ENCODE data around the gene ETV7.

Gene ETV7

DNA sequence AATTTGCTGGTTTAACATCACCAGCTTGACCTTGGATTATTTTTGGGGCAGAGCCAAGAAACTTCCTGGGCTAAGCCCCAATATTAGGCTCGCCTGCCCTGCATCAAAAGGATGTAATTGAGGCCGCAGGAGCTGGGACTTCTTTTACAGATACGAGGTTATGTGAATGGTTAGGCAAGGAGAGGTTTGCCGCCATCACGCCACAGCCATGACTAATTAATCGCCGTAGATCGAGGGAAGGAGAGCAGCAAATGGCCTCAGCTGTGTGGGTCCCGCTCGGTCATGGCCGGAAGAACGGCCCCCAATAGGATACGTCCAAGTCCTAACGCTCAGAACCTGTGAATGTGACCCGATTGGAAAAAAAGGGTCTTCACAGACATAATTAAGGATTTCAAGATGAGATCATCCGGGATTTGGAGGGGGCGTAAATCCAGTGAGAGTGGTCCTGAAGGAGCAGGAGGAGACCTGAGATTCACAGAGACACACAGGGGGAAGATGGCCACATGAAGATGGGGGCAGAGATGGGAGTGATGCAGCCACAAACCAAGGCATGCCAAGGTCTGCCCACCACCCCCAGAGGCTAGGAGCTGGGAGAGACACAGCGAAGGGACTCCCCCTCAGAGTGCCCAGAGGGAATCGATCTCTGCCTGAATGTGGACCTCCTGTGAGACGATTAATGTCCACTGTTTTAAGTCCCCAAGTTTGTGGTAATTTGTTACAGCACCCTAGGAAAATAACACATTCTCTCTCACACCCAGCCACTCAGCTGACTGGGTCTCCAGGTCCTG lies 40.8 kb downstream of the ETV7 start:
- Histone ChIP-seq H3F3A (ENCODE audit: low read depth) (no peaks in the 10 kb centered on the region), H3K4me1 (ENCODE audit: insufficient read depth, low read length, poor library complexity, severe bottlenecking) (peaks cover 9% of the 10 kb centered on the region), H3K9ac (ENCODE audit: low read depth, low read length, poor library complexity, severe bottlenecking) (no peak overlapping the region), H3K9me3 (ENCODE audit: insufficient read depth, low read depth, low read length) (no peaks in the 10 kb centered on the region), H3K4me2 (ENCODE audit: low read depth, low read length, poor library complexity, severe bottlenecking) (no peak overlapping the region), H3K36me3 (ENCODE audit: insufficient read depth, low read length) (no peaks in the 10 kb centered on the region), H4K20me1 (ENCODE audit: insufficient read depth, low read length, poor library complexity, severe bottlenecking) (no peaks in the 10 kb centered on the region), H2AFZ (ENCODE audit: low read length) (no peak overlapping the region), H3K79me2 (ENCODE audit: insufficient read depth, low read length) (no peaks in the 10 kb centered on the region), H3K4me3 (ENCODE audit: low read length, poor library complexity, severe bottlenecking) (no peak overlapping the region), H3K9me2 (replicated peaks; ENCODE audit: low read depth, low read length) (no peaks in the 10 kb centered on the region), H3K27me3 (ENCODE audit: insufficient read depth, low read length, poor library complexity, severe bottlenecking) (no peaks in the 10 kb centered on the region)
- TF ChIP-seq EZH2phosphoT487 (IDR thresholded peaks at IDR 0.05; ENCODE audit: borderline replicate concordance) = no peak
- TF ChIP-seq, protein P1, sequence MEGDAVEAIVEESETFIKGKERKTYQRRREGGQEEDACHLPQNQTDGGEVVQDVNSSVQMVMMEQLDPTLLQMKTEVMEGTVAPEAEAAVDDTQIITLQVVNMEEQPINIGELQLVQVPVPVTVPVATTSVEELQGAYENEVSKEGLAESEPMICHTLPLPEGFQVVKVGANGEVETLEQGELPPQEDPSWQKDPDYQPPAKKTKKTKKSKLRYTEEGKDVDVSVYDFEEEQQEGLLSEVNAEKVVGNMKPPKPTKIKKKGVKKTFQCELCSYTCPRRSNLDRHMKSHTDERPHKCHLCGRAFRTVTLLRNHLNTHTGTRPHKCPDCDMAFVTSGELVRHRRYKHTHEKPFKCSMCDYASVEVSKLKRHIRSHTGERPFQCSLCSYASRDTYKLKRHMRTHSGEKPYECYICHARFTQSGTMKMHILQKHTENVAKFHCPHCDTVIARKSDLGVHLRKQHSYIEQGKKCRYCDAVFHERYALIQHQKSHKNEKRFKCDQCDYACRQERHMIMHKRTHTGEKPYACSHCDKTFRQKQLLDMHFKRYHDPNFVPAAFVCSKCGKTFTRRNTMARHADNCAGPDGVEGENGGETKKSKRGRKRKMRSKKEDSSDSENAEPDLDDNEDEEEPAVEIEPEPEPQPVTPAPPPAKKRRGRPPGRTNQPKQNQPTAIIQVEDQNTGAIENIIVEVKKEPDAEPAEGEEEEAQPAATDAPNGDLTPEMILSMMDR (conservative IDR thresholded peaks at IDR 0.05; ENCODE audit: low read length) = no peak

DNA sequence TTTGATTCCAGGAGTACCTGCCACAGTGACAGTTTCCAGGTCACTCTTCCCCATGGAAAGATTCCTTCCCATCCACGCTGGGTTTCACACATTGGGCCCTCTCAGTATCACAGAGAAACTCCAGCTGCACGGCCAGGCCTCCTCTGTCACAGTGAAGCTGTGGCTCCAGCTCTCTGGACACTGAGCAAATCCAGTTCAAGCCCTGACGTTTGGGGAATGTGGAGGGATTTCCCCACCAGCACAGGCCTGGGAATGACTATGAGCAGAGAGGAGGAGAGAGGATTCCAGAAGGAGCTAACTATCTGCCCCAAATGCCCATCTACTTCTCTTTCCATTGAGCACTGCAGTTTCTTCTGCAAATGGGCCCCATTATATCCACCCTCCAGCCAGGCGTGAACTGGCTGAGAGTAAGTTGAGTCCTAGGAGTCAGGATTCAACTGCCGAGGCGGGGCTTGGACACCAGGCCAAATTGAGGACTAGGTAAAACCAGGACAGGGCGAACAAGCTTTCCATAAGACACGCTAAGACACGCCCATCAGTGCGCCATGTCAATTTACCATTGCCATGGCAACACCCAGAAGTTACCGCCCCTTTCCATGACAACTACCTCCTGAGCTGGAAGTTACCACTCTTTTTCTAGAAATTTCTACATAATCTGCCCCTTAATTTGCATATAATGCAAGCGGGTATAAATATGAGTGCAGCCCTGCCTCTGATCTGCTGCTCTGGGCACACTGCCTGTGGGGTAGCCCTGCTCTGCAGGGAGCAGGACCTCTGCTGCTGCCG lies 41.6 kb downstream of the ETV7 start:
- Histone ChIP-seq H2AFZ (ENCODE audit: low read length) (no peak overlapping the region), H3K9me3 (ENCODE audit: insufficient read depth, low read depth, low read length) (no peaks in the 10 kb centered on the region), H3K4me3 (ENCODE audit: low read length, poor library complexity, severe bottlenecking) (no peak overlapping the region), H3K27me3 (ENCODE audit: insufficient read depth, low read length, poor library complexity, severe bottlenecking) (no peaks in the 10 kb centered on the region), H4K20me1 (ENCODE audit: insufficient read depth, low read length, poor library complexity, severe bottlenecking) (no peaks in the 10 kb centered on the region), H3K9me2 (replicated peaks; ENCODE audit: low read depth, low read length) (no peaks in the 10 kb centered on the region), H3K4me2 (ENCODE audit: low read depth, low read length, poor library complexity, severe bottlenecking) (no peak overlapping the region), H3F3A (ENCODE audit: low read depth) (no peaks in the 10 kb centered on the region), H3K36me3 (ENCODE audit: insufficient read depth, low read length) (no peaks in the 10 kb centered on the region), H3K79me2 (ENCODE audit: insufficient read depth, low read length) (no peaks in the 10 kb centered on the region), H3K4me1 (ENCODE audit: insufficient read depth, low read length, poor library complexity, severe bottlenecking) (peaks cover 6% of the 10 kb centered on the region), H3K9ac (ENCODE audit: low read depth, low read length, poor library complexity, severe bottlenecking) (no peak overlapping the region)
- TF ChIP-seq, protein P1 (conservative IDR thresholded peaks at IDR 0.05; ENCODE audit: low read length) = no peak
- TF ChIP-seq EZH2phosphoT487 (IDR thresholded peaks at IDR 0.05; ENCODE audit: borderline replicate concordance) = no peak

DNA sequence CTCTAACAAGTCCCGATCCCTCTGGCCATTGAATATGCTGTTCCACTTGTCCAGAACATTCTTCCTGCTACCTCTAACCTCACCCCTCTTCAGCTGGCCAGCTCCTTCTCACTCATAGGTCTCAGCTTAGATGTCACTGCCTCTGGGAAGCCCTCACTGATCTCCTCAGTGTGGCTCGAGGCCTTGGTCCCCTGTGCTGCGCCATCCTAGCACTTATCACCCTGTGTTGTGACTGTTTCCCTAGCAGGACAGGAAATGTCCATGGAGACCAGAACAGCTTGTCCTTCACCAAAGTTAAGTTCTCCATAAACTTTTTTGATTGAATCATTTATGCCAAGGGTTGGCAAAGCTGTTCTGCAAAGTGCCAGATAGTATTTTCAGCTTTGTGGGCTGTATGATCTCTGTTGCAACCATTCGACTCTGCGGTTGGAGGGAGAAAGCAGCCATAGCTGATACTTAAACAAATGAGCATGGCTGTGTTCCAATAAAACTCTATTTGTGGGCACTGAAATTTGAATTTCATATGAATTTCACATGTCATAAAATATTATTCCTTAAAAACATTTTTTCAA lies 44.3 kb downstream of the ETV7 start:
- Histone ChIP-seq H3K36me3 (ENCODE audit: insufficient read depth, low read length) (no peaks in the 10 kb centered on the region), H3K27me3 (ENCODE audit: insufficient read depth, low read length, poor library complexity, severe bottlenecking) (no peaks in the 10 kb centered on the region), H4K20me1 (ENCODE audit: insufficient read depth, low read length, poor library complexity, severe bottlenecking) (no peaks in the 10 kb centered on the region), H3F3A (ENCODE audit: low read depth) (no peaks in the 10 kb centered on the region), H3K4me1 (ENCODE audit: insufficient read depth, low read length, poor library complexity, severe bottlenecking) (no peaks in the 10 kb centered on the region), H3K4me3 (ENCODE audit: low read length, poor library complexity, severe bottlenecking) (no peak overlapping the region), H2AFZ (ENCODE audit: low read length) (no peak overlapping the region), H3K9me2 (replicated peaks; ENCODE audit: low read depth, low read length) (no peaks in the 10 kb centered on the region), H3K79me2 (ENCODE audit: insufficient read depth, low read length) (no peaks in the 10 kb centered on the region), H3K9ac (ENCODE audit: low read depth, low read length, poor library complexity, severe bottlenecking) (no peak overlapping the region), H3K4me2 (ENCODE audit: low read depth, low read length, poor library complexity, severe bottlenecking) (no peak overlapping the region), H3K9me3 (ENCODE audit: insufficient read depth, low read depth, low read length) (no peaks in the 10 kb centered on the region)
- TF ChIP-seq, protein P1 (conservative IDR thresholded peaks at IDR 0.05; ENCODE audit: low read length) = no peak
- no peak for TF ChIP-seq EZH2phosphoT487 (IDR thresholded peaks at IDR 0.05; ENCODE audit: borderline replicate concordance)

Measured in Loucy (cell line).